ENCODE measurements around the gene PLCG1.

PLCG1 gene

GRCh38 chr20:41145317-41145716 lies 8.0 kb downstream of the PLCG1 start:
- no peak for DNase-seq (ENCODE audit: low read depth)
- no peak for TF ChIP-seq CTCF (conservative IDR thresholded peaks at IDR 0.05; ENCODE audit: low read depth, low read length)
- H3K4me3 ChIP-seq (ENCODE audit: low read length) = no peak overlapping the region

- TF ChIP-seq CTCF (conservative IDR thresholded peaks at IDR 0.05; ENCODE audit: low read depth, low read length) = no peak
Observed at GRCh38 chr20:41145821-41146620, 8.7 kb downstream of the PLCG1 start.

GRCh38 chr20:41147767-41148191 lies 10.4 kb downstream of the PLCG1 start:
- H3K4me3 ChIP-seq (ENCODE audit: low read length) = no peak overlapping the region
- DNase-seq (ENCODE audit: low read depth) = no peak
- no peak for TF ChIP-seq CTCF (conservative IDR thresholded peaks at IDR 0.05; ENCODE audit: low read depth, low read length)

More at GRCh38 chr20:41145821-41146620, 8.7 kb downstream of the PLCG1 start:
- no peak for DNase-seq (ENCODE audit: low read depth)
- no peak overlapping the region for H3K4me3 ChIP-seq (ENCODE audit: low read length)

GRCh38 chr20:41148942-41149341 lies 11.6 kb downstream of the PLCG1 start:
- TF ChIP-seq CTCF (conservative IDR thresholded peaks at IDR 0.05; ENCODE audit: low read depth, low read length) = no peak
- no peak overlapping the region for H3K4me3 ChIP-seq (ENCODE audit: low read length)
- DNase-seq (ENCODE audit: low read depth) = no peak

- no peak overlapping the region for H3K4me3 ChIP-seq (ENCODE audit: low read length)
- no peak for TF ChIP-seq CTCF (conservative IDR thresholded peaks at IDR 0.05; ENCODE audit: low read depth, low read length)
- DNase-seq (ENCODE audit: low read depth) = no peak
Observed at GRCh38 chr20:41150664-41151063, 13.3 kb downstream of the PLCG1 start.

GRCh38 chr20:41151134-41151869 lies 14.0 kb downstream of the PLCG1 start:
- no peak for DNase-seq (ENCODE audit: low read depth)
- no peak overlapping the region for H3K4me3 ChIP-seq (ENCODE audit: low read length)
- TF ChIP-seq CTCF (conservative IDR thresholded peaks at IDR 0.05; ENCODE audit: low read depth, low read length) = no peak

Measured in retinal pigment epithelial cell (primary cell).